Stimulated activated naive CD8-positive, alpha-beta T cell treated with anti-CD3 and anti-CD28 coated beads, Interleukin-15, amount 100 ng/mL, for 72 hours (primary cell): ENCODE data around the gene GSPT1.
"Not testable (repeated sequence)": the region's sequence is repeated elsewhere in the genome, so short reads cannot be mapped to it uniquely, and the experiment has no call there.

Experiments used
- ATAC-seq: fragments of 150-1000 bp; cut with Tn5 transposase; 2 replicates; pipeline ENCODE4 v1.10.0; 2021; ENCODE audit warnings: mild to moderate bottlenecking, moderate library complexity
- DNase-seq, 2 donors: peaks; one replicate each; pipeline ENCODE4 v3.0.0; 2021 to 2022
- H3K27ac Mint-ChIP-seq, 2 donors: one replicate each; pipeline ENCODE4 v1.8.0; 2022; ENCODE audit warnings: mild to moderate bottlenecking in 2 of 2, mixed read lengths in 2 of 2, moderate library complexity in 2 of 2
- H3K27me3 Mint-ChIP-seq: one replicate; pipeline ENCODE4 v1.8.0; 2022; ENCODE audit warnings: mixed read lengths
- H3K4me1 Mint-ChIP-seq: one replicate; pipeline ENCODE4 v1.8.0; 2022; ENCODE audit warnings: mild to moderate bottlenecking, mixed read lengths
- H3K4me3 Mint-ChIP-seq, 2 donors: one replicate each; pipeline ENCODE4 v1.8.0; 2022; ENCODE audit warnings: mild to moderate bottlenecking in 2 of 2, mixed read lengths in 2 of 2, moderate library complexity in 1 of 2
- H3K9me3 Mint-ChIP-seq, 2 donors: one replicate each; pipeline ENCODE4 v1.8.0; 2022; ENCODE audit warnings: mixed read lengths in 2 of 2

The GSPT1 gene

DNA sequence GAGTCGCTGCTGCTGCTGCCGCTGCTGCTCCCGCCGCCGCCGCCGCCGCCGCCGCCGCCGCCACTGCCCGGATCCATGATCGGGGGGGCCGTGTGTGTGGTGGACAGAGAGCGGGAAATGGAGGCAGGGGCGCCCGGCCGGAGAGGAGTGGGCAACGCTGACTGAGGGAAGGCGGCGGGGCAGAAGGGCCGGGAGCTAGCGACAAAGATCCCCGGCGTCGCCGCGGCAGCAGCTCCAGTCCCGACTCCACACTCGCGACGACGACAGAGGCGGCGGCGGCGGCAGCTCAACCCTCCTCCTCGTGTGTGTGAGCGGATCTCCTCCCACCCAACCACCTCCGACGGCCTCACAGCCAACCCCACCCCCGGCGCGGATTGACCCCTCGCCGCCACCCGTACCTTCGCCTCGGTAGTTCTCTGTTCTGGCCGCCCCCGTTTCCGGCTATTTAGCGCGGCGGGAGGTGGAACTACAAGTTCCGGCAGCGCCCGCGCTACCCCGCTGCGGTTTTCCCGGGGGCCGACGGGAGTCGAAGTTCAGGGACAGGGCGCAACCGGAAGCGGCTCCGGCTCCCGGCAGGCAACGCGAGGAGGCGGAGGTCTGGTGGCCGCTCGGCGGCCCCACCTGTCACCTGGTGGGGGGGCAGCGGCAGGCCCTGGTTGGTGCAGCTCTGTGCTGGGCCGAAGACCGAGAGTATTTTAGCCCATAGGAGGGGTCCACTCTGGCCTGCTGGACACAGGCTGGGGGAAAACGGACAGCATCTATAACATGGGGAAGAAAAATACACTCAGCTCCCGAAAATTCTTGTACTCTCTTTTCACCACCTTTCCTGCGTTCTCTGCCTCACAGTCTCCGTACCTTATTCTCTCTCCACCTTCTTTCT lies at the start of gene GSPT1:
GSPT1 (minus strand) TSS at position 313 of the 880 bp plus-strand sequence; CDS start at position 77, 236 bp downstream.
- DNase-seq, result peak; percentile 99 to 100
- H3K27ac Mint-ChIP-seq, result peak within 1 kb of the TSS; percentile 93 to 95
- H3K4me3 Mint-ChIP-seq, result peak within 1 kb of the TSS; percentile 93 to 97
- peak; percentile 94 for ATAC-seq
- no peaks in the 10 kb centered on the region for H3K27me3 Mint-ChIP-seq
- H3K4me1 Mint-ChIP-seq, result peaks cover 40% of the 10 kb centered on the region
- H3K9me3 Mint-ChIP-seq, result no peaks in the 10 kb centered on the region

DNA sequence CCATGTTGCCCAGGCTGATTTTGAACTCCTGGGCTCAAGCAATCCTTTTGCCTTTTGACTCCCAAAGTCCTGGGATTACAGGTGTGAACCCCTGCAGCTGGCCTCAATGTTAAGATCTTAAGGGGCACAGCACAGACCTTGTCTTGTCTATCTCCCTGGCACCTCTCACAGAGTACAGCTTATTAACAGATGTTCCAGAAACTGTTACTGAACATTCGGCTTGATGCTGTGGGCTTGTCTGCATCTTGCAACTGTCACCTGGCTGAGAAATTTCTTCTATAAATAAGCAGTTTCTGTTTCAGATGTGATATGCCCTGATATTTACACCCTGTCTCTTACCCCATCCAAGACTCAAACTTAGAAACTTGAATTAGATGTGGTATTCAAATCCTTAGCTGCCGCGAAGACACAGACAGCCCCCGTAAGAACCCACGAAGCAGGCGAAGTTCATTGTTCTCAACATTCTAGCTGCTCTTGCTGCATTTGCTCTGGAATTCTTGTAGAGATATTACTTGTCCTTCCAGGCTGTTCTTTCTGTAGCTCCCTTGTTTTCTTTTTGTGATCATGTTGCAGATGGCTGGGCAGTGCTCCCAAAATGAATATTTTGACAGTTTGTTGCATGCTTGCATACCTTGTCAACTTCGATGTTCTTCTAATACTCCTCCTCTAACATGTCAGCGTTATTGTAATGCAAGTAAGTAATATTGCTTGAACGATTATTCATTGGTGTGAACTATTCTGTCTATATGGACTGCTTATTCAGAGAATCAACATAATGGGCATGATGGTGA lies 49.2 kb upstream of the GSPT1 start, which contains the start of gene TNFRSF17:
TNFRSF17 (plus strand) TSS at position 450 of the 791 bp plus-strand sequence; CDS start at position 565, 115 bp downstream.
- Mint-ChIP-seq H3K4me3 (no peak within 1 kb of the TSS), H3K27me3 (no peaks in the 10 kb centered on the region), H3K9me3 (no peaks in the 10 kb centered on the region), H3K27ac (no peak within 1 kb of the TSS), H3K4me1 (no peaks in the 10 kb centered on the region)
- no peak for ATAC-seq
- DNase-seq, result no peak

DNA sequence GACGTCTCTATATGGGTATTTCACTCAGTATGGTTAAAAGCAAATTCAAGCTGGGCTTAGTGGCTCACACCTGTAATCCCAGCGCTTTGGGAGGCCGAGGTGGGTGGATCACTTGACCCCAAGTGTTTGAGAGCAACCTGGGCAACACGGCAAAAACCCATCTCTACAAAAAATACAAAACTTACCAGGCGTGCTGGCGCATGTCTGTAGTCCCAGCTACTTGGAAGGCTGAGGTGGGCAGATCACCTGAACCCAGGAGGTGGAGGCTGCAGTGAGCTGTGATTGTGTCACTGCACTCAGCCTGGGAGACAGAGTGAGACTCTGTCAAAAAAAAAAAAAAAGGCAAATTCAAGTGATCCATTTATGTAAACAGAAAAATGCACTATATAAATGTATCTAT lies 48.0 kb upstream of the GSPT1 start:
- Mint-ChIP-seq H3K9me3 (no peaks in the 10 kb centered on the region), H3K4me3 (no peak overlapping the region)

DNA sequence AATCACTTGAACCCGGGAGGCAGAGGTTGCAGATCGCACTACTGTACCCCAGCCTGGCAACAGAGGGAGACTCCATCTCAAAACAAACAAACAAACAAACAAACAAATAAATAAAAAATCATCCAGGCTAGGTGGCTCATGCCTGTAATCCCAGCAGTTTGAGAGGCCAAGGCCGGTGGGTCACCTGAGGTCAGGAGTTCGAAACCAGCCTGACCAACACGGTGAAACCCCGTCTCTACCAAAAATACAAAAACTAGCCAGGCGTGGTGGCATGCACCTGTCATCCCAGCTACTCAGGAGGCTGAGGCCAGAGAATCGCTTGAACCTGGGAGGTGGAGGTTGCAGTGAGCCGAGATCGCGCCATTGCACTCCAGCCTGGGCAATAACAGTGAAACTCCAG lies 47.2 kb upstream of the GSPT1 start:
- H3K27me3 Mint-ChIP-seq, H3K4me3 Mint-ChIP-seq, DNase-seq, H3K9me3 Mint-ChIP-seq, ATAC-seq, H3K4me1 Mint-ChIP-seq: not testable (repeated sequence)
- H3K27ac Mint-ChIP-seq, result peak overlapping the region in 1 of 2 donors; percentile 12

More for the DNA sequence above, 48.0 kb upstream of the GSPT1 start:
- ATAC-seq (no peak), DNase-seq (no peak)
- Mint-ChIP-seq H3K4me1 (no peaks in the 10 kb centered on the region), H3K27me3 (no peaks in the 10 kb centered on the region), H3K27ac (no peak overlapping the region)

DNA sequence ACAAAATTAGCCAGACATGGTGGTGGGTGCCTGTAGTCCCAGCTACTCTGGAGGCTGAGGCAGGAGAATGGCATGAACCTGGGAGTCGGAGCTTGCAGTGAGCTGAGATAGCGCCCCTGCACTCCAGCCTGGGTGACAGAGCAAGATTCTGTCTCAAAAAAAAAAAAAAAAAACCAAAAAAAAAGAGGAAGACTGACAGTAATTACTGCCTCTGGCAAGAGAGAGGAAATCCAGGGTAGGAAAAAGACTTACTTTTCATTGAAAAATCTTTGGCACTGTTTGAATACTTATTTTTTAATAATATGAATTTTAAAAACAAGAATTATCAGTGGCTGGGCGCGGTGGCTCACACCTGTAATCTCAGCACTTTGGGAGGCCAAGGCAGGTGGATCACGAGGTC lies 46.7 kb upstream of the GSPT1 start:
- DNase-seq, H3K4me3 Mint-ChIP-seq, H3K27ac Mint-ChIP-seq, H3K9me3 Mint-ChIP-seq, H3K27me3 Mint-ChIP-seq, ATAC-seq, H3K4me1 Mint-ChIP-seq: not testable (repeated sequence)

DNA sequence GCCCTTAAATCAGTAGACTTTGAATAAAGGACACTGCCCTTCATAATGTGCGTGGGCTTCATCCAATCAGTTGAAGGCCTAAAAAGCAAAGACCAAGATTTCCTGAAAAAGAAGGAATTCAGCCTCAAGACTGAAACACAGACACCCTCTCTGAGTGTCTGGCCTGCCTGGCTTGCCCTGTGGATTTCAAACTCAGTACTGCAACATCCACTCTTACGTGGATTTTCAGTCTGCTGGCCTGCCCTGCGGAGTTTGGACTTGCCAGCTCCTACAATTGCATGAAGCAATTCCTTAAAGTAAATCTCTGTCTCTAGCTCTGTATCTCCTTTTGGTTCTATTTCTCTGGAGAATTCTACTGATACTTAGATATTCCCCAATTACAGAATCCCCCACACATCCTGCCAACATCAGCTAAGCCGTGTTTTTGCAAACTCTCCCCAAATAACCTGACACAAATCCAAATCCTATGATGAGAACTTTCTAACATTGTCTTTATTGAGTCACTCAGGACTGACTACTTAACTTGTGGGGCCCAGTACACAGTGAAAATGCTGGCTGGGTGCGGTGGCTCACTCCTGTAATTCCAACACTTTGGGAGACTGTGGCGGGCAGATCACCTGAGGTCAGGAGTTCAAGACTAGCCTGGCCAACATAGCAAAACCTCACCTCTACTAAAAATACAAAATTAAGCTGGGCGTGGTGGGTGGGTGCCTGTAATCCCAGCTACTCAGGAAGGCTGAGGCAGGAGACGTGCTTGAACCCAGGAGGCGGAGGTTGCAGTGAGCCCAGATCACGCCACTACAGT lies 42.0 kb upstream of the GSPT1 start:
- Mint-ChIP-seq H3K9me3 (no peaks in the 10 kb centered on the region), H3K4me1 (no peaks in the 10 kb centered on the region), H3K27ac (no peak overlapping the region), H3K4me3 (no peak overlapping the region), H3K27me3 (no peaks in the 10 kb centered on the region)
- ATAC-seq (no peak), DNase-seq (no peak)

DNA sequence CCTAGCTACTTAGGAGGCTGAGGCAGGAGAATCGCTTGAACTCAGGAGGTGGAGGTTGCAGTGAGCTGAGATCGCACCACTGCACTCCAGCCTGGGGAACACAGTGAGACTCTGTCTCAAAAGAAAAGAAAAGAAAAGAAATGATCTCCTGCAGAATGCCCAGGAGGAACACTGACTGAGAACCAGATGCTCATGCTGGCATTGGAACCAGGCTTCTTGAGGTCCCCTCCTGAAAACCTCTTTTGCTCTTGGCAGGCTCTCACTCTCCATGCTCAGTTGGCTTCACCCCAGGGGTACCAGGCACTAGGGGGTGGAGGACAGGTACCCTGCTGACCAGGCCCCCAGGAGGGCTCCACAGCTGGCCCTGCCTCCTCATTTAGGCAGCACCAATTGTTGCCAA lies 40.8 kb upstream of the GSPT1 start:
- H3K4me1 Mint-ChIP-seq, result no peaks in the 10 kb centered on the region
- ATAC-seq, result no peak
- H3K4me3 Mint-ChIP-seq, result no peak overlapping the region

DNA sequence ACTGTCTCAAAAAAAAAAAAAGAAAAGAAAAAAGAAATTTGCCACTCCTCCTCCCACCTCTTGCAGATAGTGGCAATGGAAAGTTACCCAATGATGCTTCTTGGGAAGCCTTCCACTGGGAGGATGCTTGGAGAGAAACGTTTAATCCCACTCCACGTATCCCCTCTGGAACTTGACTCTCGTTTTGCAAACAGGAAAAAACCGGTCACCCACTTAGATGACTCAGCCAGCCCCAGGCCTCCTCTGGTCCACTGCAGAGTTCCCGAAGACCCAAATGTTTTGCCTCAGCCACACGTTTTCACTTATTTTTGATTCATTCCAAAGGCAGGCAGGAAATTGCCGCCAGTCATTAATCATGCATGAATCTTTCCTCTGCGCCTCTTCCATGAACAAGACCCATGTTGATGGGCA lies 40.0 kb upstream of the GSPT1 start:
- Mint-ChIP-seq H3K27ac (no peak overlapping the region), H3K4me1 (no peaks in the 10 kb centered on the region), H3K4me3 (no peak overlapping the region), H3K9me3 (no peaks in the 10 kb centered on the region), H3K27me3 (no peaks in the 10 kb centered on the region)
- ATAC-seq (no peak), DNase-seq (no peak)

More for the DNA sequence above, 40.8 kb upstream of the GSPT1 start:
- no peaks in the 10 kb centered on the region for H3K9me3 Mint-ChIP-seq
- DNase-seq, result no peak
- H3K27me3 Mint-ChIP-seq, result no peaks in the 10 kb centered on the region
- peak overlapping the region in 1 of 2 donors; percentile 13 for H3K27ac Mint-ChIP-seq

DNA sequence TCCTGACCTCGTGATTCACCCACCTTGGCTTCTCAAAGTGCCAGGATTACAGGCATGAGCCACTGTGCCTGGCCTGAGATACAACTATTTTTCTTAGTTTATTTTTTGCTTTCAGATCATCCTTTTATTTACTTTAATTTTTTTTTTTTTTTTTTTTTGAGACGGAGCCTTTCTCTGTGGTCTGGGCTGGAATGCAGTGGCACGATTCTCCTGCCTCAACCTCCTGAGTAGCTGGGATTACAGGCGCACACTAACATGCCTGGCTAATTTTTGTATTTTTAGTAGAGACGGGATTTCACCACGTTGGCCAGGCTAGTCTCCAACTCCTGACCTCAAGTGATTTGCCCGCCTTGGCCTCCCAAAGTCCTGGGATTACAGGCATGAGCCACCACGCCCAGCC lies 37.8 kb upstream of the GSPT1 start:
- H3K4me3 Mint-ChIP-seq, DNase-seq, H3K27me3 Mint-ChIP-seq, H3K27ac Mint-ChIP-seq, H3K9me3 Mint-ChIP-seq, ATAC-seq, H3K4me1 Mint-ChIP-seq: not testable (repeated sequence)

DNA sequence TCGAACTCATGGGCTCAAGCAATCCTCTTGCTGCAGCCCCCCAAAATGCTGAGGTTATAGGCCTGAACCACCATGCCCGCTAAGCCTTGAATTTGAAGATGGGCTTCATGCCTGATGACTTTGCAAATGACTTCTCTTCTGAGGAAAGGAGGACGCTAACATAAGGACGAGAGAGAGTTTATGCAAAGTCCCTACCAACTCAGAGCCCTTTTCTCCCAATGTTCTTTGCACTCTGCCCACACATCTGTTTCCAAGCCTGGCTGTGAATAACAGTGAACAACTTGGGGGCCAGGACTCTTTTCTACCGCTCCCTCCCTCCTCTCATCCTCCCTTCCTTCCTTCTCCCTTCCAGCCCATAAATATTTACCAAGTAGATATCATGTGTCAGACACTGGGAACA lies 34.6 kb upstream of the GSPT1 start:
- Mint-ChIP-seq H3K4me1 (no peaks in the 10 kb centered on the region), H3K9me3 (no peaks in the 10 kb centered on the region), H3K27me3 (no peaks in the 10 kb centered on the region), H3K27ac (no peak overlapping the region), H3K4me3 (no peak overlapping the region)
- no peak for DNase-seq
- no peak for ATAC-seq

DNA sequence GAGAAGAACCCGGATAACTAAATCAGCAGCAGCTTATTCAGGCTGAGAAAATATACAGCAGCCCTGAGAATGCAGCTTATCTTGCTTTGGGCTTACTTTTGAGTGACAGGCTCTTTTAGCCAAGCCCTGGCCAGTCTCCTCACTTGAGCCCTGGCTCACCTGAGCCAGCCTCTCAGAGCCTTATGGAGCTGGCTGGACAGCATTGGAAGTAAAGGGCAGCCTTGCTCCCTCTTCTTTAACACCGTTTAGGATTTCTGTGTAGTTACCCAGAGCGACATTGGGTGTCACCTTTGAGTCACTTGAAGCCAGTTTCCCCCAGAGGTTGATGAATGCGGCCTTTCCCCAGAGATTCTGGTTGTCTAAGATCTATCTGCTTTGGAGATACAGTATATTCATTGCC lies 33.8 kb upstream of the GSPT1 start:
- H3K27ac Mint-ChIP-seq, result no peak overlapping the region
- no peak overlapping the region for H3K4me3 Mint-ChIP-seq
- no peaks in the 10 kb centered on the region for H3K4me1 Mint-ChIP-seq
- no peaks in the 10 kb centered on the region for H3K9me3 Mint-ChIP-seq
- ATAC-seq (no peak), DNase-seq (peak; percentile 7 to 11)
- no peaks in the 10 kb centered on the region for H3K27me3 Mint-ChIP-seq

DNA sequence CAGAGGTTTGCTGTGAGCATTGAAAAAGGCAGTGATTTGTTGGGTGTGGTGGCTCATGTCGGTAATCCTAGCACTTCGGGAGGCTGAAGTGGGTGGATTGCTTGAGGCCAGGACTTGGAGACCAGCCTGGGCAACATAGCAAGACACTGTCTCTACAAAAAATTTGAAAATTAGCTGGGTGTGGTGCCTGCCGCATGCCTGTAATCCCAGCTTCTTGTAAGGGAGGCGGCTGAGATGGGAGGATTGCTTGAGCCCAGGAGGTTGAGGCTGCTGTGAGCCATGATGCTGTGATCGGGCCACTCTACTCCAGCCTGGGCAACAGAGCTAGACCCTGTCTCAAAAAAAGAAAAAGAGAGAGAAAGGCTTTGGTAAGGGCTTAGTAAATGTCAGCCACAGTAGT lies 33.1 kb upstream of the GSPT1 start:
- no peak overlapping the region for H3K27ac Mint-ChIP-seq
- H3K27me3 Mint-ChIP-seq, result no peaks in the 10 kb centered on the region
- no peak overlapping the region for H3K4me3 Mint-ChIP-seq
- no peaks in the 10 kb centered on the region for H3K9me3 Mint-ChIP-seq
- no peak for DNase-seq
- no peaks in the 10 kb centered on the region for H3K4me1 Mint-ChIP-seq
- no peak for ATAC-seq

DNA sequence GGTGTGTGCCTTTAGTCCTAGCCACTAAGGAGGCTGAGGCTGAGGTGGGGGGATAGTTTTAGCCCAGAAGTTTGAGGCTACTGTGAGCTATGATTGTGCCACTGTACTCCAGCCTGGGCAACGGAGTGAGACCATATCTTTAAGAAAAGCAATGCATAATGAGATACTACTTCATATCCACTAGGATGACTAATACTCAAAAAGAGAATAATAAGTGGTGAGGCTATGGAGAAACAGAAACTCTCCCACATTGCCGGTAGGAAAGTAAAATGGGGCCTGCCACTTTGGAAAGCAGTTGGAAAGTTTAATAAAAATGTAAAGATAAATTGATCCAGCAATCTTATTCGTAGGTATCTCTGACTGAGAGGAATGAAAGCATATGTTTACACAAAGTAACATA lies 30.7 kb upstream of the GSPT1 start:
- Mint-ChIP-seq H3K27me3 (no peaks in the 10 kb centered on the region), H3K4me3 (no peak overlapping the region), H3K4me1 (no peaks in the 10 kb centered on the region), H3K9me3 (no peaks in the 10 kb centered on the region), H3K27ac (no peak overlapping the region)
- DNase-seq (no peak), ATAC-seq (no peak)

DNA sequence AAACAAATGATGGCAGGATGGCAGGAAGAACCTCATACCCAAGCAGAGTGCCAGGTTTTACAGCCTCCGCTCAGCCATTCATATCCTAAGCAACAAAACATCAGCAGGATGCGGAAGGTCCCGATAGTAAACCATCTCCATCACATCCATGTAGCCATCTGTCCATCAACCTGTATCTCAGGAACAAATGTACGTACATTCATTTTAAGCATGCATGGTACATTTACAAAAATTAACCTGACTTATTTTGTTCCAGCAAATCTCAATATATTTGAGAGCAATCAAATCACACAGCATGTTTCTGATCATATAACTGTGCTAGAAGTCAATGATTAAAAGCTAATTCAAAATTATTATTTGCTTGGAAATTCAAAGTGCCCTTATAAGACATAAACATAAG lies 26.2 kb upstream of the GSPT1 start, which contains the start of gene NPIPB2:
NPIPB2 (minus strand) TSS at position 101 of the 400 bp plus-strand sequence; CDS start at position 101, 0 bp downstream.
- ATAC-seq, result not testable (repeated sequence)

DNA sequence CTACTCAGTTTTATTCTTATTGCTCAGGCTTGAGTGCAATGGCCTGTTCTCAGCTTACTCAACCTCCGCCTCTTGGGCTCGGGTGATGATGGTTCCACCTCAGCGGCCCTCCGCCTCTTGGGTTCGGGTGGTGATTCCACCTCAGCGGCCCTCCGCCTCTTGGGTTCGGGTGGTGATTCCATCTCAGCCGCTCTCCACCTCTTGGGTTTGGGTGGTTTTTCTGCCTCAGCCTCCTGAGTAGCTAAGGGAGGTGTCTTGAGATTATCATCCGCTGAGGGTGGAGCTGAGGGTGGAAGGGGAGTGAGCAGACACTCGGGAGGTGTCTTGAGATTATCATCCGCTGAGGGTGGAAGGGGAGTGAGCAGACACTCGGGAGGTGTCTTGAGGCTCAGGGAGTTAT lies 11.6 kb upstream of the GSPT1 start:
- peak overlapping the region; percentile 57 to 67 for H3K27ac Mint-ChIP-seq
- H3K27me3 Mint-ChIP-seq, ATAC-seq, H3K9me3 Mint-ChIP-seq, H3K4me1 Mint-ChIP-seq, H3K4me3 Mint-ChIP-seq, DNase-seq: not testable (repeated sequence)

More for the DNA sequence above, 26.2 kb upstream of the GSPT1 start, which contains the start of gene NPIPB2:
- H3K4me3 Mint-ChIP-seq, H3K27ac Mint-ChIP-seq, H3K4me1 Mint-ChIP-seq, DNase-seq, H3K27me3 Mint-ChIP-seq, H3K9me3 Mint-ChIP-seq: not testable (repeated sequence)
